HG03135 (cell line): ENCODE measurements around the gene SSX7.
"Not testable (repeated sequence)": the region's sequence is repeated elsewhere in the genome, so short reads cannot be mapped to it uniquely, and the experiment has no call there.

Experiments used
- ATAC-seq: cut with Tn5 transposase; IDR thresholded peaks from one replicate; pipeline ENCODE4 v1.9.1; 2021; ENCODE audit warnings: mild to moderate bottlenecking, moderate library complexity; ENCODE audit not compliant: unreplicated experiment

SSX7 gene, protein sequence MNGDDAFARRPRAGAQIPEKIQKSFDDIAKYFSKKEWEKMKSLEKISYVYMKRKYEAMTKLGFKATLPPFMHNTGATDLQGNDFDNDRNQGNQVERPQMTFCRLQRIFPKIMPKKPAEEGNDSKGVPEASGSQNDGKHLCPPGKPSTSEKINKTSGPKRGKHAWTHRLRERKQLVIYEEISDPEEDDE

DNA sequence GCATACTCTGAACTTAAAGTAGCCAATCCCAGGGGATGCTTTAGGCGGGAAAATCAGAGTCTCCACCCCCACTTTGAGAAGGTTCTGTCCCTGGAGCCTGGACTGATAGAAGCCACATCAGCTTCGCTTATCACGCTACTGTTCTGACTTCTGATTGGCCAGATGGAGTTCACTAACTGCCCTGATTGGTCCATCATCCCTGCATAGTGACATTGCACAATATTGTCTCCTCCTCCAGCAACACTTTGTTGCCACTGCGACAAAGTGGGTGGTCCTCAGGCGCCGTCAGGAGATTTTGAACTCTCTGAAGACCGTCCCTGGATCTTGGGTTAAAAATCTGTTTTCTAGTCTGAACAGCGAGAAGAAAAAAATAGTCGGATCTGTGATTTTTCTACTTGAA, at the start of gene SSX7:
Gene SSX7 (minus strand): TSS at position 101 of the 400 bp plus-strand sequence. CDS start 1,428 bp downstream, outside the sequence.
- not testable (repeated sequence) for ATAC-seq

DNA sequence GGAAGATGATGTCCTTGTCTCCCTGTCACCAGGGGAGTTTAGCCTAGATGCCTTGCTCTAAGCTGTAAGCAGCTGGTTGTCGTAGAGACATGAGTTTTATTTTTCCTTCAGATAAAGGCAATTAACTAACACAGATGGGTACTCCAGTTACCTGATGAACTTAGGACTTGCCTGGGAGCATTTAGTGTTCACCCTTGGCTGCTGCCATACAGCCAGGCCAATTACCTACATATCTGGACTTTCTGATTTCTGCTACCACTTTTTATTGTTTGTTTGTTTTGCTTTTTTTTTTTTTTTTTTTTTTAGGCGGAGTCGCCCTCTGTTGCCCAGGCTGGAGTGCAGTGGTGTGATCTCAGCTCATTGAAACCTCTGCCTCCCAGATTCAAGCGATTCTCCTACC, 37.3 kb upstream of the SSX7 start:
- ATAC-seq: not testable (repeated sequence)

DNA sequence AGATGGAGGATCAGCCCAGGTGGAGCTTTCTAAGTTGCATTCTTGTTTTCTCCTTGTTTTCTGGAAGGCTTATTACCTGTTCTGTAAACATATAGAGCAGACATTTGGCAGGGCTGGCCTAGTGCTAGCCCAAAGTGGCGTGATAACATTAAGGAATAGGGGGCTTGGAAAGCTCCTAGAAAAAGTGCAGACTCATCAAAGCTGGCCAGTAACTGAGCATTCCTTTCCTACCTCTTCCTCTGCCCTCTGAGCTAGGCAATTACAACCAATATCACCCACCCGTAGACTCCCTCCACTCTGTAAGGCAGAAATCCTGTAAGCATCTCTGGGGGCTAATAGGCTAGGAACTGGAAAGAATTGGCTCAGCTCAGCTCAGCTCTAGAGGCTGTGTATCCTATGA, 7.5 kb upstream of the SSX7 start:
- not testable (repeated sequence) for ATAC-seq

DNA sequence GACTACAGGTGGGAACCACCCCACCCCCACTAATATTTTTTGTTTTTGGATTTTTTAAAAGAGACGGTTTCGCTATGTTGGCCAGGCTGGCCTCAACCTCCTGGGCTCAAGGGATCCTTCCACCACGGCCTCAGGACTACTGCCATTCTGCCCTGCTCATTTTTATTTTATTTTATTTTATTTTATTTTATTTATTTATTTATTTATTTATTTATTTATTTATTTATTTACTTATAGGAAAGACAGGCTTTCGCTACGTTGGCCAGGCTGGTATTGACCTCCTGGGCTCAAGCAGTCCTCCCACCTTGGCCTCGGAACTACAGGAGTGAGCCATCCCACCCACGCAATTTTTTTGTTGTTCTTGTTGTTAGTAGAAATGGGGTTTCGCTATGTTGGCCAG, 775 bp upstream of the SSX7 start:
- ATAC-seq: not testable (repeated sequence)

DNA sequence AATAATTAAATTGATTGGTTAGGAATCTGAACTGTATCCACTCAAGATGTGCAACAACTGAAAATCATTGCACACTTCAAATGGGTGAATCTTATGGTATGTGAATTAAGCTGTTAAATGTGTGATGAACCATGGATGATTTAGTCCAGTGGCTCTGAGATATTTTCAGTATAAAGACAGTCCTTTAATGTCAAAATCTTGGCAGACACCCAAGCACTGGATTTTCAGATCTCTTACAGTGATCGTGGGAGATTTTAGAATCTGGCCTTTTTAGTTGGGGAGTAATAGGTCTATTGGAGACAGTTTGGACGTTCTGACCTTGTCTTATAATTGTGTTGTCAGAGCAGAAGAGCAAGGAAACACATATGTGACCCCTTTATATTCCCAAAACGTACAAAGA, 4.0 kb downstream of the SSX7 start:
- ATAC-seq: not testable (repeated sequence)

DNA sequence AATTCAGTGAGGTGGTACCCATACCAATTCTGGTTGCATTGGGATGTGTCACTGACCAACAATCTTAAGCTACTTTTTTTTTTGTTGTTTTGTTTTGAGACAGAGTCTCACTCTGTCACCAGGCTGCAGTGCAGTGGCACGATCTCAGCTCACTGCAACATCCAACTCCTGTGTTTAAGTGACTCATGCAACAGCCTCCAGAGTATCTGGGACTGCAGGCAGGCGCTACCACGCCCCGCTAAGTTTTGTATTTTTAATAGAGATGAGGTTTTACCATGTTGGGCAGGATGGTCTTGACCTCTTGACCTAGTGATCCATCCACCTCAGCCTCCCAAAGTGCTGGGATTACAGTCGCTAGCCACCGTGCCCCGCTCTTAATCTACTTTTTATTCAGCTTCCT, 5.7 kb downstream of the SSX7 start:
- not testable (repeated sequence) for ATAC-seq

DNA sequence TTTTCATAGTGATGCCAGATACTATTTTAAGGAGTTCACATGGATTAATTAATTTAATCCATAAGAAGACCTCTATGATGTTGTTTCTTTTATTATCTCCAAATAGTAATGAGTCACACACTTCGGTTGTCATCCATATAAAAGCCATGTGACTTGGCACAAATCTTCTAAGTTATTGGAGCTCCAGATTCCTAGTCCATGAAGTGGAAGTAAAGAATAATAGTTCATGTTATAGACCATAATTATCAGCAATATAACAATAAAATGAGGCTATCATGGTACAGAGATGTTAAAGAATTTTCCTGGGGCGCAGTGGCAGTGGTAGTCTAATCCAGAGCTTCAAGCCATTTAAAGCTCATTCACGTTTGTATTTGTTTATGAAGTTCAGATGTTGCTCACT, 26.2 kb downstream of the SSX7 start:
- not testable (repeated sequence) for ATAC-seq

DNA sequence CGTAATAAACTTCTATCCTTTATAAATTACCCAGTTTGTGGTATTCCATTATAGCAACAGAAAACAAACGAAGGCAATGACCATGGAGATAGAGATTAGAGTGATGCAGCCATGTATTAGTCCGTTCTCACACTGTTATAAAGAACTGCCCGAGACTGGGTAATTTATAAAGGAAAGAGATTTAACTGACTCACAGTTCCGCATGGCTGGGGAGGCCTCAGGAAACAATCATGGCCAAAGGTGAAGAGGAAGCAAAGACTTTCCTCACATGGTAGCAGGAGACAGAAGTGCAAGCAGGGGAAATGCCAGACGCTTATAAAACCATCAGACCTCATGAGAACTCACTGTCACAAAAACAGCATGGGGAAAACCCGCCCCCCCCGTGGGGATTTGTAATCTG, 34.0 kb downstream of the SSX7 start:
- ATAC-seq: not testable (repeated sequence)

DNA sequence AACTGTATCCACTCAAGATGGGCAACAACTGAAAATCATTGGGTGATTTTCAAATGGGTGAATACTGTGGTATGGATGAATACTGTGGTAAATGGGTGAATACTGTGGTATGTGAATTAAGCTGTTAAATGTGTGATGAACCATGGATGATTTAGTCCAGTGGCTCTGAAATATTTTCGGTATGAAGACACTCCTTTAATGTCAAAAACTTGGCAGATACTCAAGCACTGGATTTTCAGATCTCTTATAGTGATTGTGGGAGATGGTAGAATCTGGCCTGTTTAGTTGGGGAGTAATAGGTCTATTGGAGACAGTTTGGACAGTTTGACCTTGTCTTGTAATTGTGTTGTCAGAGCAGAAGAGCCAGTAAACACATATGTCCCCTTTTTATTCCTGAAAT, 45.7 kb downstream of the SSX7 start:
- ATAC-seq: no peak

DNA sequence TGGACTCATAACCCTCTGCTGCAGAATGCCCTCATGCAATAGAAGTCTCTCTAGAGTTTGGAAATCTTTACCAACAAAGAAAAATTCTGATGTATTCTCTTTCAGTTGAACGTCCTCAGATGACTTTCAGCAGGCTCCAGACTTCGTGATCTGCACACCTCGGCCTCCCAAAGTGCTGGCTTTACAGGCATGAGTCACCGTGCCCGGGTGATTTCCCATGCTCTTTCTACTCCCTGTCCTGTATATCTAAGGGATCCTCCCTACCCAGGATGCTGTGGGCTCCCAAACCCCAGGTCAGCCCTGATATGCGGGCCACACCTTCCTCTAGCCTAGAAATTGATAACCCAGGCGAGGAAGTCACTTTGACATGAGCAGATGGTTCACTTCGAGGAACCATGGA, 51.5 kb downstream of the SSX7 start:
- not testable (repeated sequence) for ATAC-seq

DNA sequence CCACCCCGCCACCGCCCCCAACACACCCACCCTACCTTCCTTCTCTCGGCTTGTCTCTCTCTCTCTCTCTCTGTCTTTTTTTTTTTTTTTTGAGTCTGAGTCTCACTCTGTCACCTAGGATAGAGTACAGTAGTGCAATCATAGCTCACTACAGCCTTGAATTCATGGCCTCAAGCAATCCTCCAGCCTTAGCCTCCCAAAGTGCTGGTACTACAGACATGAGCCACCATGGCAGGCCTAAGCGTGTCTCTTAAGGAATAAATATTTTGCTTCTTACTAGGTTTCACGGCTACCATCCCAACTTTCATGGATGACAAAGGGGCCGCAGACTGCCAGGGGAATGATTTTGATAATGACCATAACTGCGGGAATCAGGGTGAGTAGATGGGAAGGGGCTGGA, 55.8 kb downstream of the SSX7 start:
- ATAC-seq: no peak

DNA sequence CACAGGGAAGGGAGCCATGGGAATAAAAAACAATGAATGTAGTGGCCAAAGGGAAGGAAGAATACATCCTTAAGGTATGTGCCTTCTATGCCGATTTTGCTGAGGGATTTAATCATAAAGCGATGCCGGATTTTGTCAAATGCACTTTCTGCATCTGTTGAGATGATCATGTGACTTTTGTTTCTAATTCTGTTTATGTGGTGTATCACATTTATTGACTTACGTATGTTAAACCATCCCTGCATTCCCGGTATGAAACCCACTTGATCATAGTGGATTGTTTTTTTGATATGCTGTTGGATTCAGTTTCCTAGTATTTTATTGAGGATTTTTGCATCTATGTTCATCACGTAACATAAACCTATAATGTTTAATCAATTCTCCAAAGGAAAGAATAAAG, 60.0 kb downstream of the SSX7 start:
- no peak for ATAC-seq
